HEK293 (cell line): ENCODE data around the gene RPRD1A.

ENCODE experiments used
- CTCF ChIA-PET: fragments of 350-600 bp; formaldehyde crosslinking; extraction: SDS; loops from one replicate; lab custom pipeline; 2021; ENCODE audit warnings: antibody characterized with exemption; lab: Yijun Ruan, JAX
- POLR2A ChIA-PET: fragments of 300-600 bp; formaldehyde crosslinking; extraction: SDS; loops from one replicate; lab custom pipeline; 2020; ENCODE audit warnings: antibody characterized with exemption, inconsistent platforms; lab: Yijun Ruan, JAX
- H3K27ac ChIP-seq: fragments of 200-500 bp; sonication (Bioruptor generic); 2 replicates; pipeline ENCODE4 v1.5.1; 2014; ENCODE audit warnings: low read depth, low read length, control low read depth, inconsistent platforms; ENCODE audit errors: extremely low read depth
- H3K36me3 ChIP-seq, 2 experiments: fragments of 200-500 bp in 1 of 2; sonication (Bioruptor generic) in 1 of 2; 1 replicate in 1 of 2; 2 replicates in 1 of 2; pipeline ENCODE4 v1.5.1; 2014 to 2017; ENCODE audit warnings: inconsistent platforms in 2 of 2, low read length in 2 of 2; ENCODE audit not compliant: control insufficient read depth in 2 of 2, insufficient read depth in 1 of 2
- H3K4me1 ChIP-seq: fragments of 200-500 bp; sonication (Bioruptor generic); 2 replicates; pipeline ENCODE4 v1.5.1; 2014; ENCODE audit warnings: mild to moderate bottlenecking, low read length, inconsistent platforms; ENCODE audit not compliant: control insufficient read depth, insufficient read depth
- H3K4me3 ChIP-seq: 2 replicates; pipeline ENCODE4 v1.5.1; 2011; ENCODE audit warnings: low read depth, mild to moderate bottlenecking, control low read depth, low read length, moderate library complexity
- H3K9me3 ChIP-seq: fragments of 200-500 bp; sonication (Bioruptor generic); 2 replicates; pipeline ENCODE4 v1.5.1; 2014; ENCODE audit warnings: low read depth, low read length, inconsistent platforms; ENCODE audit not compliant: control insufficient read depth, insufficient read depth
- HOXA7 ChIP-seq: sonication (generic); formaldehyde crosslinking; IDR thresholded peaks from 2 replicates; pipeline ENCODE4 v1.8.1; 2022; ENCODE audit warnings: missing genetic modification reagents, borderline replicate concordance
- KLF1 ChIP-seq: fragments of 450-650 bp; formaldehyde crosslinking; IDR thresholded peaks from 2 replicates; pipeline ENCODE4 v1.5.1; 2016; ENCODE audit warnings: missing biosample characterization, missing genetic modification characterization
- KLF10 ChIP-seq: fragments of 450-650 bp; IDR thresholded peaks from 2 replicates; pipeline ENCODE4 v1.5.1; 2018; ENCODE audit warnings: missing biosample characterization, mild to moderate bottlenecking, missing genetic modification characterization
- OVOL3 ChIP-seq: fragments of 450-650 bp; formaldehyde crosslinking; IDR thresholded peaks from 2 replicates; pipeline ENCODE4 v1.5.1; 2016; ENCODE audit warnings: missing biosample characterization, missing genetic modification characterization
- WT1 ChIP-seq: fragments of 450-650 bp; formaldehyde crosslinking; IDR thresholded peaks from 2 replicates; pipeline ENCODE4 v1.5.1; 2016; ENCODE audit warnings: missing biosample characterization, missing genetic modification characterization
- ZIC2 ChIP-seq: fragments of 450-650 bp; formaldehyde crosslinking; IDR thresholded peaks from 2 replicates; pipeline ENCODE4 v1.5.1; 2016; ENCODE audit warnings: missing biosample characterization, missing genetic modification characterization
- ZNF146 ChIP-seq: fragments of 450-650 bp; formaldehyde crosslinking; IDR thresholded peaks from 2 replicates; pipeline ENCODE4 v1.5.1; 2016; ENCODE audit warnings: missing biosample characterization, missing genetic modification characterization
- ZNF214 ChIP-seq: fragments of 450-650 bp; formaldehyde crosslinking; IDR thresholded peaks from 2 replicates; pipeline ENCODE4 v1.5.1; 2017; ENCODE audit warnings: missing biosample characterization, mild to moderate bottlenecking, missing genetic modification characterization, borderline replicate concordance
- ZNF223 ChIP-seq: fragments of 450-650 bp; formaldehyde crosslinking; IDR thresholded peaks from 2 replicates; pipeline ENCODE4 v1.5.1; 2016; ENCODE audit warnings: missing biosample characterization, missing genetic modification characterization
- ZNF24 ChIP-seq: fragments of 450-650 bp; formaldehyde crosslinking; IDR thresholded peaks from 2 replicates; pipeline ENCODE4 v1.5.1; 2016; ENCODE audit warnings: missing biosample characterization, missing genetic modification characterization
- ZNF266 ChIP-seq: fragments of 450-650 bp; formaldehyde crosslinking; IDR thresholded peaks from 2 replicates; pipeline ENCODE4 v1.5.1; 2016; ENCODE audit warnings: missing biosample characterization, missing genetic modification characterization, low read depth
- ZNF302 ChIP-seq: fragments of 450-650 bp; formaldehyde crosslinking; IDR thresholded peaks from 2 replicates; pipeline ENCODE4 v1.5.1; 2016; ENCODE audit warnings: missing biosample characterization, missing genetic modification characterization, low read depth
- ZNF514 ChIP-seq: fragments of 450-650 bp; formaldehyde crosslinking; IDR thresholded peaks from 2 replicates; pipeline ENCODE4 v1.5.1; 2016; ENCODE audit warnings: missing biosample characterization, missing genetic modification characterization
- ZNF600 ChIP-seq: fragments of 450-650 bp; formaldehyde crosslinking; IDR thresholded peaks from 2 replicates; pipeline ENCODE4 v1.5.1; 2016; ENCODE audit warnings: missing biosample characterization, missing genetic modification characterization
- ZNF785 ChIP-seq: fragments of 450-650 bp; formaldehyde crosslinking; IDR thresholded peaks from 2 replicates; pipeline ENCODE4 v1.5.1; 2016; ENCODE audit warnings: missing biosample characterization, missing genetic modification characterization
- ZNF837 ChIP-seq: fragments of 450-650 bp; formaldehyde crosslinking; IDR thresholded peaks from 2 replicates; pipeline ENCODE4 v1.5.1; 2016; ENCODE audit warnings: missing biosample characterization, missing genetic modification characterization
- TF ChIP-seq, protein P1 (sequence below): fragments of 450-650 bp; formaldehyde crosslinking; IDR thresholded peaks from 2 replicates; pipeline ENCODE4 v1.5.1; 2017; ENCODE audit warnings: missing biosample characterization, missing genetic modification characterization
- TF ChIP-seq, protein P2 (sequence below): fragments of 450-650 bp; formaldehyde crosslinking; IDR thresholded peaks from 2 replicates; pipeline ENCODE4 v1.5.1; 2016; ENCODE audit warnings: missing biosample characterization, missing genetic modification characterization
- TF ChIP-seq, protein P3 (sequence below): fragments of 450-650 bp; formaldehyde crosslinking; IDR thresholded peaks from 2 replicates; pipeline ENCODE4 v1.5.1; 2016; ENCODE audit warnings: missing biosample characterization, missing genetic modification characterization
- TF ChIP-seq, protein P4 (sequence below): sonication (generic); formaldehyde crosslinking; IDR thresholded peaks from 2 replicates; pipeline ENCODE4 v1.8.1; 2022; ENCODE audit warnings: mild to moderate bottlenecking, moderate library complexity, missing genetic modification reagents
- TF ChIP-seq, protein P5 (sequence below): fragments of 450-650 bp; formaldehyde crosslinking; IDR thresholded peaks from 2 replicates; pipeline ENCODE4; 2016; ENCODE audit warnings: missing biosample characterization, missing genetic modification characterization

RPRD1A gene

DNA sequence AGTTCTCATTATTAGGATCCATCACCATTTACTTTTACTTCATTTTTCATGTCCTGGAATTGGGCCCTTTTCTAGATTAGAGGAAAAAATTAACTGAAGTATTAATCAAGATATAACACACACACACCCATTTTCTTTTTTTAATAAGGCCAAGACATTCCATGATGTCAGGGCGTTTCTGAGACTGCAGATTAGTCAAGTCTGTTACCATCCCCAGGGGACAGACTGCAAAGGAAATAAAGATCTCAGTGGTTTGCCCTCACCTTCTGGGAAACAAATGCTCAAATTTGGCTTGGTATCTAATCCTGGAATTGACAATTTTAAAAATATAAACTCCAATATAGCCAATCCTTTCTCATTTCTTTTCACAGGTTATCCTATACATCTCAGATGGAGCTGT, 67.4 kb downstream of the RPRD1A start (continued):
- TF ChIP-seq, protein P1, sequence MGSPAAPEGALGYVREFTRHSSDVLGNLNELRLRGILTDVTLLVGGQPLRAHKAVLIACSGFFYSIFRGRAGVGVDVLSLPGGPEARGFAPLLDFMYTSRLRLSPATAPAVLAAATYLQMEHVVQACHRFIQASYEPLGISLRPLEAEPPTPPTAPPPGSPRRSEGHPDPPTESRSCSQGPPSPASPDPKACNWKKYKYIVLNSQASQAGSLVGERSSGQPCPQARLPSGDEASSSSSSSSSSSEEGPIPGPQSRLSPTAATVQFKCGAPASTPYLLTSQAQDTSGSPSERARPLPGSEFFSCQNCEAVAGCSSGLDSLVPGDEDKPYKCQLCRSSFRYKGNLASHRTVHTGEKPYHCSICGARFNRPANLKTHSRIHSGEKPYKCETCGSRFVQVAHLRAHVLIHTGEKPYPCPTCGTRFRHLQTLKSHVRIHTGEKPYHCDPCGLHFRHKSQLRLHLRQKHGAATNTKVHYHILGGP (tag by site-specific recombination) = no peak
- TF ChIP-seq, all 188 proteins: peak for 0

DNA sequence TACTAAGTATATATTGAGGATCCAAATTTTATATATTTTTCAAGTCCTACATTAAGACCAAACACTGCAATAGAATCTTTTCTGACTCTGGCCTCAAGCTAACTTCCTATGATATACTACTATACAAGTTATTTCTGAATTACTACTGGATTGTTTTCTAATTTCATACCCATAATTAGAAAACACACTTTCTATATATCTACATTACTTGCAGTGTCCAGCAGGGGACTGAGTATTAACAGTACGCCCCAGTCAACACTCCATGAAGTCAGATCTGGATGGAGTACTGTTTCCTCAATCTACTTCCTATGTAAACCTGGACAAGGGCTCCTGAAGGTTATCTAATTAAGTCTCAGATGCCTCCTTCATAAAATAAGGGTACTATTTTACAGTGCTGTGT, 68.4 kb downstream of the RPRD1A start:
- TF ChIP-seq ZNF302 (tag by site-specific recombination) (no peak), ZIC2 (tag by site-specific recombination) (no peak), ZNF266 (tag by site-specific recombination) (no peak), WT1 (no peak), KLF1 (tag by site-specific recombination) (no peak), ZNF785 (no peak), ZNF837 (no peak), ZNF24 (tag by site-specific recombination) (no peak), ZNF214 (tag by site-specific recombination) (no peak), KLF10 (no peak), ZNF223 (tag by site-specific recombination) (no peak), OVOL3 (no peak), ZNF600 (tag by site-specific recombination) (no peak), ZNF514 (no peak), HOXA7 (CRISPR knock-in tag) (no peak), ZNF146 (tag by site-specific recombination) (no peak)
- TF ChIP-seq, protein P2, sequence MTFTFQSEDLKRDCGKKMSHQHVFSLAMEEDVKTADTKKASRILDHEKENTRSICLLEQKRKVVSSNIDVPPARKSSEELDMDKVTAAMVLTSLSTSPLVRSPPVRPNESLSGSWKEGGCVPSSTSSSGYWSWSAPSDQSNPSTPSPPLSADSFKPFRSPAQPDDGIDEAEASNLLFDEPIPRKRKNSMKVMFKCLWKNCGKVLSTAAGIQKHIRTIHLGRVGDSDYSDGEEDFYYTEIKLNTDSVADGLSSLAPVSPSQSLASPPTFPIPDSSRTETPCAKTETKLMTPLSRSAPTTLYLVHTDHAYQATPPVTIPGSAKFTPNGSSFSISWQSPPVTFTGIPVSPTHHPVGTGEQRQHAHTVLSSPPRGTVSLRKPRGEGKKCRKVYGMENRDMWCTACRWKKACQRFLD (tag by site-specific recombination) = no peak
- TF ChIP-seq, protein P3, sequence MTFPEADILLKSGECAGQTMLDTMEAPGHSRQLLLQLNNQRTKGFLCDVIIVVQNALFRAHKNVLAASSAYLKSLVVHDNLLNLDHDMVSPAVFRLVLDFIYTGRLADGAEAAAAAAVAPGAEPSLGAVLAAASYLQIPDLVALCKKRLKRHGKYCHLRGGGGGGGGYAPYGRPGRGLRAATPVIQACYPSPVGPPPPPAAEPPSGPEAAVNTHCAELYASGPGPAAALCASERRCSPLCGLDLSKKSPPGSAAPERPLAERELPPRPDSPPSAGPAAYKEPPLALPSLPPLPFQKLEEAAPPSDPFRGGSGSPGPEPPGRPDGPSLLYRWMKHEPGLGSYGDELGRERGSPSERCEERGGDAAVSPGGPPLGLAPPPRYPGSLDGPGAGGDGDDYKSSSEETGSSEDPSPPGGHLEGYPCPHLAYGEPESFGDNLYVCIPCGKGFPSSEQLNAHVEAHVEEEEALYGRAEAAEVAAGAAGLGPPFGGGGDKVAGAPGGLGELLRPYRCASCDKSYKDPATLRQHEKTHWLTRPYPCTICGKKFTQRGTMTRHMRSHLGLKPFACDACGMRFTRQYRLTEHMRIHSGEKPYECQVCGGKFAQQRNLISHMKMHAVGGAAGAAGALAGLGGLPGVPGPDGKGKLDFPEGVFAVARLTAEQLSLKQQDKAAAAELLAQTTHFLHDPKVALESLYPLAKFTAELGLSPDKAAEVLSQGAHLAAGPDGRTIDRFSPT (tag by site-specific recombination) = no peak
- TF ChIP-seq, protein P4, sequence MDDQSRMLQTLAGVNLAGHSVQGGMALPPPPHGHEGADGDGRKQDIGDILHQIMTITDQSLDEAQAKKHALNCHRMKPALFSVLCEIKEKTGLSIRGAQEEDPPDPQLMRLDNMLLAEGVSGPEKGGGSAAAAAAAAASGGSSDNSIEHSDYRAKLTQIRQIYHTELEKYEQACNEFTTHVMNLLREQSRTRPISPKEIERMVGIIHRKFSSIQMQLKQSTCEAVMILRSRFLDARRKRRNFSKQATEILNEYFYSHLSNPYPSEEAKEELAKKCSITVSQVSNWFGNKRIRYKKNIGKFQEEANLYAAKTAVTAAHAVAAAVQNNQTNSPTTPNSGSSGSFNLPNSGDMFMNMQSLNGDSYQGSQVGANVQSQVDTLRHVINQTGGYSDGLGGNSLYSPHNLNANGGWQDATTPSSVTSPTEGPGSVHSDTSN (CRISPR knock-in tag) = no peak
- TF ChIP-seq, protein P5, sequence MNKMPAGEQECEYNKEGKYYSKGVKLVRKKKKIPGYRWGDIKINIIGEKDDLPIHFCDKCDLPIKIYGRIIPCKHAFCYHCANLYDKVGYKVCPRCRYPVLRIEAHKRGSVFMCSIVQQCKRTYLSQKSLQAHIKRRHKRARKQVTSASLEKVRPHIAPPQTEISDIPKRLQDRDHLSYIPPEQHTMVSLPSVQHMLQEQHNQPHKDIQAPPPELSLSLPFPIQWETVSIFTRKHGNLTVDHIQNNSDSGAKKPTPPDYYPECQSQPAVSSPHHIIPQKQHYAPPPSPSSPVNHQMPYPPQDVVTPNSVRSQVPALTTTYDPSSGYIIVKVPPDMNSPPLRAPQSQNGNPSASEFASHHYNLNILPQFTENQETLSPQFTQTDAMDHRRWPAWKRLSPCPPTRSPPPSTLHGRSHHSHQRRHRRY (tag by site-specific recombination) = no peak
- Histone ChIP-seq H3K4me1 (no peaks in the 10 kb centered on the region), H3K4me3 (no peak overlapping the region), H3K9me3 (no peaks in the 10 kb centered on the region), H3K36me3 (no peaks in the 10 kb centered on the region), H3K27ac (no peak overlapping the region)
- ChIA-PET CTCF (interaction anchor here (0.6 to 1.4 kb wide), 3 partner anchors 19 to 375 kb away, joined by 3 to 6 read pairs (median 4); no protein-coding TSS in a partner anchor), POLR2A (no interaction called here)
